Ovary (tissue), 3 donors: Measurements from ENCODE around the gene HSPA1L.

Experiments
- EP300 ChIP-seq: sonication (generic); formaldehyde crosslinking; IDR thresholded peaks from one replicate; pipeline ENCODE4 v1.6.1; 2017; ENCODE audit warnings: antibody characterized with exemption
- TF ChIP-seq, protein P1 (sequence below), 3 donors: fragments of 450-650 bp in 2 of 3; fragments of 200-600 bp in 1 of 3; IDR thresholded peaks; one replicate each; pipeline versions ENCODE4 v1.5.1 to v1.8.0; 2016 to 2022; ENCODE audit warnings: antibody characterized with exemption in 3 of 3, mild to moderate bottlenecking in 1 of 3
- donor health status: DM: no; HTN: no; CAD: no.

DNA sequence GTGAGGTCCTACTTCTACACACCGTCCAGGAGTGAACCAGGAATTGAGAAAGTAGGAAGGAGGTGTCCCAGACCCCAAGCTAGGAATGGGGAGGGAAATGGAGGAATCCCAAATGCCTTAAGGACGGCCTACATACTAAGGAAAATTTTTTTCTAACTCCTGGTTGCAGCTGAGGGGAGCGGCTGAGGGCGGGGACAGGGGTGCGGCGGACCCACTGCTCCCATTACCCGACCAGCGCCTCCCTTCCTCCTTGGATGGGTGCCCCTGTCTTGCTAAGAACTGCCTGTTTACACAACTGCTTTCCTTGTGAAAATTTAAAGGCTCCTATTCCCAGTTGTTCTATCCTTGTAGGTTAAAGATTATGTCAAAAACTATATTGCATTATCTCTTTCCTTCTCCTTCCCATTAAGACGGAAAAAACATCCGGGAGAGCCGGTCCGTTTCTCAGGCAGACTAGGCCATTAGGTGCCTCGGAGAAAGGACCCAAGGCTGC is 11.8 kb upstream of the HSPA1L start:
- TF ChIP-seq, protein P1, sequence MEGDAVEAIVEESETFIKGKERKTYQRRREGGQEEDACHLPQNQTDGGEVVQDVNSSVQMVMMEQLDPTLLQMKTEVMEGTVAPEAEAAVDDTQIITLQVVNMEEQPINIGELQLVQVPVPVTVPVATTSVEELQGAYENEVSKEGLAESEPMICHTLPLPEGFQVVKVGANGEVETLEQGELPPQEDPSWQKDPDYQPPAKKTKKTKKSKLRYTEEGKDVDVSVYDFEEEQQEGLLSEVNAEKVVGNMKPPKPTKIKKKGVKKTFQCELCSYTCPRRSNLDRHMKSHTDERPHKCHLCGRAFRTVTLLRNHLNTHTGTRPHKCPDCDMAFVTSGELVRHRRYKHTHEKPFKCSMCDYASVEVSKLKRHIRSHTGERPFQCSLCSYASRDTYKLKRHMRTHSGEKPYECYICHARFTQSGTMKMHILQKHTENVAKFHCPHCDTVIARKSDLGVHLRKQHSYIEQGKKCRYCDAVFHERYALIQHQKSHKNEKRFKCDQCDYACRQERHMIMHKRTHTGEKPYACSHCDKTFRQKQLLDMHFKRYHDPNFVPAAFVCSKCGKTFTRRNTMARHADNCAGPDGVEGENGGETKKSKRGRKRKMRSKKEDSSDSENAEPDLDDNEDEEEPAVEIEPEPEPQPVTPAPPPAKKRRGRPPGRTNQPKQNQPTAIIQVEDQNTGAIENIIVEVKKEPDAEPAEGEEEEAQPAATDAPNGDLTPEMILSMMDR (IDR thresholded peaks at IDR 0.05), result no peak
- TF ChIP-seq EP300, result no peak
